GM12878 (cell line): ENCODE measurements around the gene PPP2R2D. TPM values are rescaled to one million over a fixed set of nuclear protein-coding genes. Genes with fewer than 3 reads are reported as not detected.
A peak's percentile ranks its signal among the peaks of the same experiment; 100 is the strongest.

ENCODE experiments used
- ATAC-seq: fragments of 200-7000 bp; cut with Tn5 transposase; 3 replicates; pipeline ENCODE4 v1.9.1; 2020; ENCODE audit warnings: mild to moderate bottlenecking, moderate library complexity
- BruUV-seq: library from RNA; stranded (reverse); fragments of 400-500 nt; replicated peaks from 2 replicates; lab custom pipeline; 2021; lab: Mats Ljungman, UMichigan
- CTCF ChIA-PET: fragments of 300-600 bp; sonication (Branson Sonifier 250); formaldehyde crosslinking; extraction: SDS; loops from one replicate; lab custom pipeline; 2021; ENCODE audit warnings: inconsistent platforms; lab: Yijun Ruan, JAX
- POLR2A ChIA-PET: fragments of 350-600 bp; formaldehyde crosslinking; extraction: SDS; loops from one replicate; lab custom pipeline; 2021; ENCODE audit warnings: inconsistent platforms; lab: Charles Lee
- RAD21 ChIA-PET: fragments of 300-600 bp; sonication (Branson Sonifier 250); formaldehyde crosslinking; loops from one replicate; lab custom pipeline; 2023; ENCODE audit warnings: antibody characterized with exemption; ENCODE audit not compliant: unreplicated experiment; lab: Charles Lee
- SMC1A ChIA-PET: fragments of 300-600 bp; sonication (Branson Sonifier 250); formaldehyde crosslinking; loops from one replicate; lab custom pipeline; 2023; ENCODE audit not compliant: unreplicated experiment, uncharacterized antibody; lab: Charles Lee
- DNase-seq: peaks from one replicate; pipeline ENCODE4 v3.0.0-alpha.2; 2011; ENCODE audit warnings: low read depth, low spot score
- FAIRE-seq: peaks from 3 replicates; lab custom pipeline; 2011; peaks lifted over from hg19 to GRCh38; lab: Jason Lieb, UNC
- H2AFZ ChIP-seq: 2 replicates; pipeline ENCODE4 v1.6.0; 2011; ENCODE audit warnings: low read depth, low read length, control low read depth; ENCODE audit not compliant: control insufficient read depth
- H3K27ac ChIP-seq: 2 replicates; pipeline ENCODE4 v1.5.1; 2011; ENCODE audit warnings: control low read depth; ENCODE audit not compliant: control insufficient read depth, insufficient read depth
- H3K27me3 ChIP-seq, 2 experiments: replicated peaks in 1 of 2; 2 replicates each; pipeline versions ENCODE4 v1.6.0 to v1.6.1; 2011; ENCODE audit warnings: low read length in 1 of 2; ENCODE audit not compliant: control insufficient read depth in 2 of 2, insufficient read depth in 2 of 2
- H3K36me3 ChIP-seq, 2 experiments: 2 replicates each; pipeline ENCODE4 v1.5.1; 2011; ENCODE audit warnings: low read length in 1 of 2; ENCODE audit not compliant: control insufficient read depth in 2 of 2, insufficient read depth in 2 of 2
- H3K4me1 ChIP-seq: 2 replicates; pipeline ENCODE4 v1.6.1; 2011; ENCODE audit warnings: mild to moderate bottlenecking, low read length, moderate library complexity, mixed read lengths; ENCODE audit not compliant: control insufficient read depth, insufficient read depth
- H3K4me2 ChIP-seq: 2 replicates; pipeline ENCODE4 v1.6.0; 2011; ENCODE audit warnings: control low read depth; ENCODE audit not compliant: control insufficient read depth, insufficient read depth
- H3K4me3 ChIP-seq: fragments of 200-600 bp; sonication (generic); 2 replicates; pipeline ENCODE4 v1.5.1; 2016
- H3K79me2 ChIP-seq: 2 replicates; pipeline ENCODE4 v1.6.0; 2011; ENCODE audit warnings: low read length; ENCODE audit not compliant: control insufficient read depth, insufficient read depth
- H3K9ac ChIP-seq: 2 replicates; pipeline ENCODE4 v1.8.0; 2011; ENCODE audit warnings: low read length, control low read depth, mixed read lengths; ENCODE audit not compliant: control insufficient read depth, insufficient read depth
- H3K9me3 ChIP-seq: replicated peaks from 3 replicates; pipeline ENCODE4 v1.5.1; 2011; ENCODE audit warnings: mild to moderate bottlenecking, low read length; ENCODE audit not compliant: control insufficient read depth, insufficient read depth
- H4K20me1 ChIP-seq: 2 replicates; pipeline ENCODE4 v1.6.0; 2011; ENCODE audit not compliant: control insufficient read depth, insufficient read depth
- BHLHE40 ChIP-seq, 2 experiments: fragments of 450-650 bp in 1 of 2; IDR thresholded peaks; 2 replicates each; pipeline ENCODE4 v1.6.1; 2011 to 2017; ENCODE audit warnings: low read depth in 2 of 2, borderline replicate concordance in 1 of 2, improper control_type of control experiment in 1 of 2, low read length in 1 of 2, mild to moderate bottlenecking in 1 of 2
- EP300 ChIP-seq, 2 experiments: fragments of 150-350 bp in 1 of 2; IDR thresholded peaks; 2 replicates each; pipeline ENCODE4 v1.6.1; 2011 to 2012; ENCODE audit warnings: low read depth in 2 of 2, low read length in 2 of 2, borderline replicate concordance in 1 of 2, improper control_type of control experiment in 1 of 2, inconsistent platforms in 1 of 2; ENCODE audit not compliant: control insufficient read depth in 1 of 2
- KAT2A ChIP-seq: conservative IDR thresholded peaks from 2 replicates; pipeline ENCODE4 v1.6.1; 2011; ENCODE audit warnings: low read depth, low read length; ENCODE audit not compliant: control insufficient read depth
- MEF2B ChIP-seq: fragments of 450-650 bp; IDR thresholded peaks from 2 replicates; pipeline ENCODE4 v1.6.1; 2018; ENCODE audit warnings: mild to moderate bottlenecking, moderate library complexity; ENCODE audit not compliant: partially characterized antibody, poor library complexity, severe bottlenecking
- PML ChIP-seq: IDR thresholded peaks from 2 replicates; pipeline ENCODE4 v1.6.1; 2012; ENCODE audit warnings: low read length, inconsistent platforms
- RFX5 ChIP-seq: IDR thresholded peaks from 2 replicates; pipeline ENCODE4 v1.6.1; 2011; ENCODE audit warnings: low read depth, low read length, improper control_type of control experiment
- WGBS: methylation state at CpG from one replicate; pipeline ENCODE4 v1.1.6; 2016; ENCODE audit warnings: low lambda C conversion rate; ENCODE audit not compliant: insufficient replicate concordance, insufficient coverage; ENCODE audit errors: missing lambda C conversion rate; 5-methylcytosine and 5-hydroxymethylcytosine counted together
- in situ Hi-C: fragments of 300-500 bp; cut with MboI; formaldehyde crosslinking; loops from 9 replicates; pipeline ENCODE4 v1.14.3; 2018; ENCODE audit warnings: mixed read lengths
- intact Hi-C: fragments of 100-400 bp; cut with micrococcal nuclease; formaldehyde crosslinking; loops from one replicate; pipeline ENCODE4 v1.14.2; 2022; ENCODE audit not compliant: unreplicated experiment
- polyA plus RNA-seq, 11 experiments: library from polyadenylated mRNA; depleted of rRNA in 4 of 11; unstranded in 6 of 11; stranded (reverse) in 5 of 11; fragments of >200 nt; fragmentation: Nextera tagmentation in 4 of 11; fragmentation: Illumina TruSeq in 1 of 11; extraction: Ambion mirVana in 4 of 11; extraction: Trizol in 1 of 11; gene quantifications; 1 replicate in 1 of 11; 2 replicates in 10 of 11; pipeline versions ENCODE4 v1.2.1 to v1.2.3, GENCODE V29; 2011 to 2016; ENCODE audit warnings: inconsistent platforms in 2 of 11, missing spikeins in 2 of 11, low read depth in 1 of 11
- total RNA-seq, 4 experiments: library from RNA; depleted of rRNA in 3 of 4; stranded (reverse); fragments of >200 nt in 3 of 4; fragmentation: Illumina TruSeq in 1 of 4; extraction: Trizol in 1 of 4; gene quantifications; 2 replicates each; pipeline versions ENCODE4 v1.2.1 to v1.2.3, GENCODE V29; 2013 to 2021
- TF ChIP-seq, protein P1 (sequence below): fragments of 450-650 bp; conservative IDR thresholded peaks from 2 replicates; pipeline ENCODE4 v1.6.1; 2017; ENCODE audit warnings: mild to moderate bottlenecking, moderate library complexity

The PPP2R2D gene
- total and polyA plus RNA-seq, 10 of the 15 experiments (the other 5 are each of a cell fraction or from before 2014, with no cell fraction given): 2.8 to 41.9 (median 21.8) TPM

GRCh38 chr10:131979336-131979735, 78.5 kb downstream of the PPP2R2D start (continued):
- TF ChIP-seq, protein P1, sequence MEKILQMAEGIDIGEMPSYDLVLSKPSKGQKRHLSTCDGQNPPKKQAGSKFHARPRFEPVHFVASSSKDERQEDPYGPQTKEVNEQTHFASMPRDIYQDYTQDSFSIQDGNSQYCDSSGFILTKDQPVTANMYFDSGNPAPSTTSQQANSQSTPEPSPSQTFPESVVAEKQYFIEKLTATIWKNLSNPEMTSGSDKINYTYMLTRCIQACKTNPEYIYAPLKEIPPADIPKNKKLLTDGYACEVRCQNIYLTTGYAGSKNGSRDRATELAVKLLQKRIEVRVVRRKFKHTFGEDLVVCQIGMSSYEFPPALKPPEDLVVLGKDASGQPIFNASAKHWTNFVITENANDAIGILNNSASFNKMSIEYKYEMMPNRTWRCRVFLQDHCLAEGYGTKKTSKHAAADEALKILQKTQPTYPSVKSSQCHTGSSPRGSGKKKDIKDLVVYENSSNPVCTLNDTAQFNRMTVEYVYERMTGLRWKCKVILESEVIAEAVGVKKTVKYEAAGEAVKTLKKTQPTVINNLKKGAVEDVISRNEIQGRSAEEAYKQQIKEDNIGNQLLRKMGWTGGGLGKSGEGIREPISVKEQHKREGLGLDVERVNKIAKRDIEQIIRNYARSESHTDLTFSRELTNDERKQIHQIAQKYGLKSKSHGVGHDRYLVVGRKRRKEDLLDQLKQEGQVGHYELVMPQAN: no peak
- no peak for TF ChIP-seq MEF2B
- no peak for TF ChIP-seq PML
- no peak for TF ChIP-seq BHLHE40 (IDR thresholded peaks at IDR 0.05; ENCODE audit: borderline replicate concordance in 1 of 2, low read depth in 2 of 2, low read length in 1 of 2)
- no peak for TF ChIP-seq KAT2A
- no peak for TF ChIP-seq EP300 (IDR thresholded peaks at IDR 0.05; ENCODE audit: borderline replicate concordance in 1 of 2, control insufficient read depth in 1 of 2, low read depth in 2 of 2, low read length in 2 of 2)
- TF ChIP-seq, all 136 proteins: peak for 0

DNA sequence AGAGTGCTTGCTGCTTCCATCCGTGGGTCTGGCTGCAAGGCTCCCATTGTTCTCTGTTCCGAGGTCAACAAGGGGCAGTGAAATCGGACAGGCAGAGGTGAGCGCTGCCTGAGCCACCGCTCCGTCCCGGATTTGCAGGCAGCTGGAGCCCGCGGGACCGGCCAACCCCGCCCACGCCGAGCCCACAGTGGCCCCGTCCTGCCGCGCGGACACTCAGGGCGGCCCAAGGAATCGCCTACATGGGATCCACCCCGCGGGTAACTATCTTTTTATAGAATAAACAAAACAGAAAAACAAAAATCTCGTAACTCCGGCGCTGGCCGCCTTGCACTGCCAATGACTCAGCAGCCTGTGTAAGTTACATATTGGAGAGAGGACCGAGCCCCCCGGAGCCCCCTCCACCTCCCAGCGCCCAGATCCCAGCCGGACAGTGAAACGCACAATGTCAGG, 79.0 kb downstream of the PPP2R2D start:
- ChIA-PET RAD21 (no interaction called here), POLR2A (no interaction called here), CTCF (no interaction called here), SMC1A (interaction anchor here (0.7 kb wide), 1 partner anchor 75 kb away, joined by 3 read pairs; no protein-coding TSS in a partner anchor)
- H3K27ac ChIP-seq: no peak overlapping the region; the same call in 1 of the 2 replicates
- no TSS peak for BruUV-seq
- H3K4me1 ChIP-seq: no peaks in the 10 kb centered on the region; the same call in 1 of the 2 replicates
- TF ChIP-seq RFX5: no peak
- in situ Hi-C loops: loop anchor here (5.0 kb wide), 1 partner anchor 83 kb away; no protein-coding TSS in a partner anchor
- H3K27me3 ChIP-seq: no peaks in the 10 kb centered on the region
- ATAC-seq (no peak), DNase-seq (no peak), FAIRE-seq (no peak)
- peaks cover 0 to 15% of the 10 kb centered on the region in 2 experiments; a peak in 2 of 4 replicates for H3K36me3 ChIP-seq
- H3K4me2 ChIP-seq: peak overlapping the region; percentile 72
- peak overlapping the region; percentile 37; the same call in 1 of the 2 replicates for H3K9ac ChIP-seq
- H3K4me3 ChIP-seq: peak overlapping the region; percentile 75
- H4K20me1 ChIP-seq: peaks cover 15% of the 10 kb centered on the region
- 56% methylated on average over 27 of the region's 30 CpGs for WGBS
- intact Hi-C loops: loop anchor here (2.0 kb wide), 1 partner anchor 79 kb away; the partner anchor contains the start of gene PPP2R2D
- H2AFZ ChIP-seq: no peak overlapping the region
- H3K79me2 ChIP-seq: peaks cover 71% of the 10 kb centered on the region
- H3K9me3 ChIP-seq: no peaks in the 10 kb centered on the region; the same call in 2 of the 3 replicates
